Karpas-422 (cell line): ENCODE results near the gene INSR. TPM values are rescaled to one million over a fixed set of nuclear protein-coding genes. Genes with fewer than 3 reads are reported as not detected.
A peak's percentile ranks its signal among the peaks of the same experiment; 100 is the strongest.
"Not testable (repeated sequence)": the region's sequence is repeated elsewhere in the genome, so short reads cannot be mapped to it uniquely, and the experiment has no call there.

ENCODE experiments used
- DNase-seq: peaks from one replicate; pipeline ENCODE4 v3.0.0-alpha.2; 2015
- H2AFZ ChIP-seq: fragments of 200-600 bp; sonication (generic); 2 replicates; pipeline ENCODE4 v1.6.1; 2014; ENCODE audit warnings: antibody characterized with exemption, low read length, mixed read lengths
- H3K27ac ChIP-seq: fragments of 200-600 bp; sonication (generic); 2 replicates; pipeline ENCODE4 v1.5.1; 2014; ENCODE audit warnings: mild to moderate bottlenecking, low read length, moderate library complexity
- H3K27me3 ChIP-seq: fragments of 200-600 bp; sonication (generic); 2 replicates; pipeline ENCODE4 v1.6.1; 2014; ENCODE audit warnings: low read length, mixed read lengths
- H3K36me3 ChIP-seq: fragments of 200-600 bp; sonication (generic); 2 replicates; pipeline ENCODE4 v1.6.1; 2014; ENCODE audit warnings: low read length, mixed read lengths; ENCODE audit not compliant: insufficient read depth
- H3K4me1 ChIP-seq: fragments of 200-600 bp; sonication (generic); 2 replicates; pipeline ENCODE4 v1.6.1; 2014; ENCODE audit warnings: mild to moderate bottlenecking, low read length, mixed read lengths
- H3K4me2 ChIP-seq: fragments of 200-600 bp; sonication (generic); 2 replicates; pipeline ENCODE4 v1.6.1; 2014; ENCODE audit warnings: low read length, low read depth, mild to moderate bottlenecking; ENCODE audit not compliant: poor library complexity, severe bottlenecking
- H3K4me3 ChIP-seq: fragments of 200-600 bp; sonication (generic); 2 replicates; pipeline ENCODE4 v1.5.1; 2014; ENCODE audit warnings: mild to moderate bottlenecking, antibody characterized with exemption, low read length, mixed read lengths
- H3K79me2 ChIP-seq: fragments of 200-600 bp; sonication (generic); 2 replicates; pipeline ENCODE4 v1.6.1; 2014; ENCODE audit warnings: mild to moderate bottlenecking, low read length, mixed read lengths
- H3K9ac ChIP-seq: fragments of 200-600 bp; sonication (generic); 2 replicates; pipeline ENCODE4 v1.6.0; 2014; ENCODE audit warnings: low read length
- H3K9me2 ChIP-seq: fragments of 200-600 bp; sonication (generic), shearing (Covaris generic); replicated peaks from 2 replicates; pipeline ENCODE4 v1.6.0; 2014; ENCODE audit warnings: mild to moderate bottlenecking, low read length, moderate library complexity; ENCODE audit not compliant: insufficient read depth
- H3K9me3 ChIP-seq: fragments of 300-700, 200-600 bp; sonication (generic); 2 replicates; pipeline ENCODE4 v1.6.1; 2014; ENCODE audit warnings: low read length, mixed read lengths
- H4K20me1 ChIP-seq: fragments of 200-600 bp; sonication (generic); 2 replicates; pipeline ENCODE4 v1.6.1; 2014; ENCODE audit warnings: mild to moderate bottlenecking, antibody characterized with exemption, low read length, low read depth; ENCODE audit not compliant: insufficient read depth
- total RNA-seq: library from RNA; depleted of rRNA; stranded (reverse); fragments of >200 nt; shearing (Covaris generic); gene quantifications from 2 replicates; pipeline ENCODE4 v1.2.3, GENCODE V29; 2014; ENCODE audit warnings: low replicate concordance

INSR gene
- total RNA-seq, 1 experiment from 2014 or later, result not detected

DNA sequence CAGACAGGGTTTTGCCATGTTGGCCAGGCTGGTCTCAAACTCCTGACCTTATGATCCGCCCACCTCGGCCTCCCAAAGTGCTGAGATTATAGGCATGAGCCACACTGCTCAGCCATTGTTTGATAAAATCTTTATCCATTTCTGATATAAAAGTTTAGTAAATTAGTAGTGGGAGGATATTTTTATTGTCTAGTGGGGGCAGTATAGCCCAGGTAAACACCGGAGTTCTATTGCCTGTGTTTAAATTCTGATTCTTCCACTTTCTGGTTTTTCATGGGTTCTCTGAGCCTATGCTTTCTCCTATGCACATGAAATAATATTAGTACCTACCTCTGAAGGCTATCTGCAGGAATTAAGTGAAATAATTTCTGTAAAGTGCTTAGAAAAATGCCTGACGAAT, 34.4 kb upstream of the INSR start:
- no peaks in the 10 kb centered on the region for H4K20me1 ChIP-seq
- no peak overlapping the region for H3K9ac ChIP-seq
- no peaks in the 10 kb centered on the region for H3K27me3 ChIP-seq
- no peaks in the 10 kb centered on the region for H3K9me3 ChIP-seq
- no peak overlapping the region for H3K4me3 ChIP-seq
- no peaks in the 10 kb centered on the region for H3K4me1 ChIP-seq
- H3K9me2 ChIP-seq, result no peaks in the 10 kb centered on the region
- H3K27ac ChIP-seq, result no peak overlapping the region
- no peak overlapping the region for H2AFZ ChIP-seq
- H3K36me3 ChIP-seq, result no peaks in the 10 kb centered on the region
- peak; percentile 39 for DNase-seq
- no peaks in the 10 kb centered on the region for H3K79me2 ChIP-seq
- no peak overlapping the region for H3K4me2 ChIP-seq

DNA sequence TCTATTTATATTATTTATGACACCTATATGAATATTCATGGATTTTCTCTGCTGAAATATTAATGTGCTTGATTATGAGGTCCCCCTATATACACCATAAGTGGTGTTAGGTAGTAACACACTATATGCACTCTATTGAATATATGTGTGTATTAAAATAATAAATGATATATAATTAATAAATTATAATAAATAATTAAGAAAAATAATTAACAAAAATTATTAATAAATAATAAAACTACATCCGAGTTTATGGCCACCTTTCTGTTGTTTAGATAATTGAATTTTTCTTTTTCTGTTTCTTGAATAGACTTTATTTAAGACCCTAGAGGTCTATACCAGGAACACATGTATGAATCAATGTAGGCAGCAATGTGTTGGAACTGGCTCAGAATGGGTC, 33.6 kb upstream of the INSR start:
- Histone ChIP-seq H3K4me3 (no peak overlapping the region), H3K4me2 (no peak overlapping the region), H3K9me3 (no peaks in the 10 kb centered on the region), H3K9ac (no peak overlapping the region), H3K27me3 (no peaks in the 10 kb centered on the region), H2AFZ (no peak overlapping the region), H3K9me2 (no peaks in the 10 kb centered on the region), H4K20me1 (no peaks in the 10 kb centered on the region), H3K36me3 (no peaks in the 10 kb centered on the region), H3K27ac (no peak overlapping the region), H3K79me2 (no peaks in the 10 kb centered on the region), H3K4me1 (no peaks in the 10 kb centered on the region)
- DNase-seq, result no peak

DNA sequence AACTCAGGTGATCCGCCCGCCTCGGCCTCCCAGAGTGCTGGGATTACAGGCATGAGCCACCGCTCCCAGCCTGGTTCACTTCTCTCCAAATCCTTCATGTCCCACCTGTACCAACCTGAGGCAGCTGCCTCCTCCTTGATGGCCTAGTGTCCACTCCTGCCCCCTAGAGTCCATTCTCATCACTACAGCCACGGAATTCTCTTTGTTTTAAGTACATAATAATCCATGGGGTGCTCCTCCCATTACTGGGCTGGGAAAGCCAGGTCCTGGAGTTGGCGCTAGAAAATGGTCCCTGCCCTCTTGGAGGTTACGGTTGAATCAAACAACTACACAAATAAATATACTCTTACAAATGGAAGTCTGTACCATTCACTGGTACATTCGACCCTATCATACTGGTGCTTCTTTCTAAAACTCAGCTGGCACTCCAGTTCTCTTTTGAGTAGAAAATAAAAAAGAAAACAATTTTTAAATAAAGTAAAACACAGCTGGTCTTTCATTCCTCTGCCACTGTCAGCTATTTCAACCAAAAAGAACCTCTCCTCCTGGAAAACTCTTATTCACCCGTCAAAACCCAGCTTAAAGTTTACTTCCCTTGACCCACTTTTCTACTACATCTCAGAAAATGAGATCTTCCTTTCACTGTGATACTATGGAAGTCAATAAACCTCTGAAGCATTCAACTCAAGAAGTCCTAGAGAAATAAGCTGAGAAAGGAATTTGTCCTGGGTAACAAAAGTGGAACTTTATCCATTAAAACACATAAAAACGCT, 32.1 kb upstream of the INSR start:
- Histone ChIP-seq H3K36me3 (no peaks in the 10 kb centered on the region), H3K27ac (no peak overlapping the region), H3K27me3 (no peaks in the 10 kb centered on the region), H3K4me3 (no peak overlapping the region), H3K9ac (no peak overlapping the region), H3K9me2 (no peaks in the 10 kb centered on the region), H3K4me1 (no peaks in the 10 kb centered on the region), H3K9me3 (no peaks in the 10 kb centered on the region), H3K79me2 (no peaks in the 10 kb centered on the region), H2AFZ (no peak overlapping the region), H3K4me2 (no peak overlapping the region), H4K20me1 (no peaks in the 10 kb centered on the region)
- DNase-seq, result peak; percentile 87

DNA sequence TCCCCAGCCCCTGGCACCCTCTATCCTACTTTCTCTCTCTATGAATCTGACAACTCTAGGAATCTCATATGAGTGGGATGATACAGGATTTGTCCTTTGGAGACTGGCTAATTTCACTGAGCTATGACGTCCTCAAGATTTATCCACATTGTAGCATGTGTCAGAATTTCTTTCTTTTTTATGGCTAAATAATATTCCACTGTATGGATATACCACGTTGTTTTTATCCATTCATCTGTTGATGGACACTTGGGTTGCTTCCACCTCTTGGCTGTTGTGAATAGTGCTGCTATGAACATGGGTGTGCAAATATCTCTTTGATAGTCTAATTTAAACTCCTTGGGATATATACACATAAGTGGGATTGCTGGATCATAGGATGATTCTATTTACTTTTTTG, 24.0 kb upstream of the INSR start:
- no peak overlapping the region for H3K4me2 ChIP-seq
- H3K27me3 ChIP-seq, result no peaks in the 10 kb centered on the region
- H3K4me3 ChIP-seq, result no peak overlapping the region
- H3K79me2 ChIP-seq, result no peaks in the 10 kb centered on the region
- no peak overlapping the region for H3K9ac ChIP-seq
- H3K9me2 ChIP-seq, result no peaks in the 10 kb centered on the region
- no peaks in the 10 kb centered on the region for H4K20me1 ChIP-seq
- no peak for DNase-seq
- H3K9me3 ChIP-seq, result peaks cover 4% of the 10 kb centered on the region
- H2AFZ ChIP-seq, result no peak overlapping the region
- no peak overlapping the region for H3K27ac ChIP-seq
- H3K36me3 ChIP-seq, result no peaks in the 10 kb centered on the region
- no peaks in the 10 kb centered on the region for H3K4me1 ChIP-seq

DNA sequence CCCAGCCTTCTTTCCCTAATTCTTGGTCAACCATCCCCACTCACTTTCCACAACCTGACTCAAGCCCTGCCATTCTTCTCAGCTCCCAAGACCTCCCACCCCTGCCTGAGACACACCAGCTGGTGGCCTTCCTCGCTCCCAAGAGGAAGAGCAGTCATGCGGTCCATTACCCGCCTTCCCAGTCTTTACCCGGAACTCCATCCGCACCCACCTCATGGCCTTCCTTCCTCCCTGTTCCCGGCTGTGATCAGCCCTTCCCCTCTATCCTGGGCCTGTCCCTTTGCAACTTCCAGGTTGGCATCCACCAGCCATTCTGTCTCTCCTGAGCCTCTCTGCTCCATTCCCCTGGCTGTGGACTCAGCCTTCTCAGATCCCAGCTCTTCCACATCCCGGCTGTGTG, 18.6 kb upstream of the INSR start:
- Histone ChIP-seq H3K79me2 (no peaks in the 10 kb centered on the region), H3K36me3 (no peaks in the 10 kb centered on the region), H3K9ac (no peak overlapping the region), H3K9me2 (no peaks in the 10 kb centered on the region), H3K27ac (no peak overlapping the region), H2AFZ (no peak overlapping the region), H3K4me1 (no peaks in the 10 kb centered on the region), H4K20me1 (no peaks in the 10 kb centered on the region), H3K4me3 (no peak overlapping the region), H3K27me3 (no peaks in the 10 kb centered on the region), H3K4me2 (no peak overlapping the region), H3K9me3 (no peaks in the 10 kb centered on the region)
- no peak for DNase-seq

DNA sequence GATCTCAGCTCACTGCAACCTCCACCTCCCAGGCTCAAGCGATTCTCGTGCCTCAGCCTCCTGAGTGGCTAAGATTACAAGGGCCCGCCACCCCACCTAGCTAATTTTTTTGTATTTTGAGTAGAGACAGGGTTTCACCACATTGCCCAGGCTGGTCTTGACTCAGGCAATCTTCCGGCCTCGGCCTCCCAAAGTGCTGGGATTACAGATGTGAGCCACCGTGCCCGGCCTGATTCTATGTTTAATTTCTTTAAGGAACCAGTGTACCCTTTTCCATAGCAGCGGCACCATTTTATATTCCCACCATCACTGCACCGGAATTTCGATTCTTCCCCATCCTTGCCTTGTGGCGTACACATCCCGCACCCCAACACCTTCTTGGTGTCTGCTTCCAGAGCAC, 17.7 kb upstream of the INSR start:
- Histone ChIP-seq H3K9ac (no peak overlapping the region), H2AFZ (no peak overlapping the region), H3K9me2 (no peaks in the 10 kb centered on the region), H3K4me1 (no peaks in the 10 kb centered on the region), H3K9me3 (no peaks in the 10 kb centered on the region), H3K36me3 (no peaks in the 10 kb centered on the region), H3K79me2 (no peaks in the 10 kb centered on the region), H4K20me1 (no peaks in the 10 kb centered on the region), H3K27me3 (no peaks in the 10 kb centered on the region), H3K27ac (no peak overlapping the region), H3K4me2 (no peak overlapping the region), H3K4me3 (no peak overlapping the region)
- DNase-seq, result no peak

DNA sequence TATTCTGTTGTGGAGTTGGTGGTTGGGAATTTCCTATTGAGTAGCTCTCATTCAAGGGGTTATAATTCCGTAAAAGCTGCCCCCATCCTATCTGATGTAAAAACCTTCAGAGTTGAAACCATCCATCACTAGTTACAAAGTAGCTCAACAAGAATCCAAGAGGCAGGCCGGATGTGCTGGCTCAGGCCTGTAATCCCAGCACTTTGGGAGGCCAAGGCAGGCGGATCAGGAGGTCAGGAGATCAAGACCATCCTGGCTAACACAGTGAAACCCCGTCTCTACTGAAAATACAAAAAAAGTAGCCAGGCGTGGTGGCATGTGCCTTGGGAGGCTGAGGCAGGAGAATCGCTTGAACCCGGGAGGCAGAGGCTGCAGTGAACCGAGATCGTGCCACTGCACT, 14.1 kb upstream of the INSR start:
- not testable (repeated sequence) for H3K9me3 ChIP-seq, H4K20me1 ChIP-seq, DNase-seq, H3K4me2 ChIP-seq, H3K27me3 ChIP-seq, H3K27ac ChIP-seq, H3K4me3 ChIP-seq, H3K9ac ChIP-seq, H2AFZ ChIP-seq, H3K4me1 ChIP-seq, H3K79me2 ChIP-seq, H3K36me3 ChIP-seq, H3K9me2 ChIP-seq

DNA sequence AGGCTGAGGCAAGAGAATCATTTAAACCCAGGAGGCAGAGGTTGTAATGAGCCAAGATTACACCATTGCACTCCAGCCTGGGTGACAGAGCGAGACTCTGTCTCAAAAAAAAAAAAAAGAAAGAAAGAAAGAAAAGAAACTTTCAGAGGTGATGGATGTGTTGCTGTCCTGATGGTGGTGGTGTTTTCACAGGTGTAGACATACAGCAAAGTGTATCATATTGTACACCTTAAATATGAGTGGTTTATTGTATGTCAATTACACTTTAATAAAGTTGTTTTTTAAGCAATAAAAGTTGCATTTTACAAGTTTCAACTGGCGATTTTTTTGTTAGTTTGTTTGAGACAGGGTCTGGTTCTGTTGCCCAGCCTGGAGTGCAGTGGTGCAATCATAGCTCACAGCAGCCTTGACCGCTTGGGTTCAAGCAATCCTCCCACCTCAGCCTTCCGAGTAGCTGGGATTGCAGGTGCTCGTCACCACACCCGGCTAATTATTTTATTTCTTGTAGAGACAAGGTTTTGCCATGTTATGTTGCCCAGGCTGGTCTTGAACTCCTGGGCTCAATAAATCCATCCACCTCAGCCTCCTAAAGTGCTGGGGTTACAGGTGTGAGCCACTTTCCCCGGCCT, 13.5 kb upstream of the INSR start:
- no peaks in the 10 kb centered on the region for H3K79me2 ChIP-seq
- no peak overlapping the region for H3K4me2 ChIP-seq
- no peaks in the 10 kb centered on the region; the same call in 1 of the 2 replicates for H3K4me1 ChIP-seq
- no peaks in the 10 kb centered on the region for H3K9me2 ChIP-seq
- H3K9me3 ChIP-seq, result no peaks in the 10 kb centered on the region
- no peak overlapping the region for H3K9ac ChIP-seq
- H2AFZ ChIP-seq, result no peak overlapping the region
- H3K27me3 ChIP-seq, result no peaks in the 10 kb centered on the region
- H4K20me1 ChIP-seq, result no peaks in the 10 kb centered on the region
- no peak overlapping the region for H3K27ac ChIP-seq
- no peak for DNase-seq
- H3K36me3 ChIP-seq, result no peaks in the 10 kb centered on the region
- H3K4me3 ChIP-seq, result no peak overlapping the region
